Measurements from ENCODE around the gene ANKRD23.

The ANKRD23 gene

GRCh38 chr2:96866986-96867755 is 23.4 kb upstream of the ANKRD23 start:
- TF ChIP-seq CTCF (IDR thresholded peaks at IDR 0.05), result no peak
- Histone ChIP-seq H3K27me3 (peaks cover 98% of the 10 kb centered on the region), H3K9me3 (no peaks in the 10 kb centered on the region), H3K27ac (no peak overlapping the region), H3K4me1 (ENCODE audit: control insufficient read depth in 1 of 2, insufficient read depth in 1 of 2, low read depth in 1 of 2, low read length in 1 of 2) (peaks cover 58 to 70% of the 10 kb centered on the region in 2 experiments), H3K4me3 (ENCODE audit: low read depth in 1 of 2, low read length in 1 of 2) (peak overlapping the region; percentile 43 to 63), H3K36me3 (no peaks in the 10 kb centered on the region)

- H3K4me3 ChIP-seq (ENCODE audit: low read depth in 1 of 2, low read length in 1 of 2), result peak overlapping the region; percentile 43 to 63
- peaks cover 98% of the 10 kb centered on the region for H3K27me3 ChIP-seq
- no peaks in the 10 kb centered on the region for H3K9me3 ChIP-seq
- H3K27ac ChIP-seq, result no peak overlapping the region
- H3K4me1 ChIP-seq (ENCODE audit: control insufficient read depth in 1 of 2, insufficient read depth in 1 of 2, low read depth in 1 of 2, low read length in 1 of 2), result peaks cover 63 to 76% of the 10 kb centered on the region in 2 experiments
- H3K36me3 ChIP-seq, result no peaks in the 10 kb centered on the region
- no peak for TF ChIP-seq CTCF (IDR thresholded peaks at IDR 0.05)
Observed at GRCh38 chr2:96866586-96866985, 22.8 kb upstream of the ANKRD23 start.

GRCh38 chr2:96866149-96866548 is 22.3 kb upstream of the ANKRD23 start:
- TF ChIP-seq CTCF (IDR thresholded peaks at IDR 0.05), result no peak
- Histone ChIP-seq H3K27ac (no peak overlapping the region), H3K4me3 (ENCODE audit: low read depth in 1 of 2, low read length in 1 of 2) (peak overlapping the region; percentile 43 to 63), H3K4me1 (ENCODE audit: control insufficient read depth in 1 of 2, insufficient read depth in 1 of 2, low read depth in 1 of 2, low read length in 1 of 2) (peaks cover 65 to 80% of the 10 kb centered on the region in 2 experiments), H3K36me3 (no peaks in the 10 kb centered on the region), H3K27me3 (peaks cover 98% of the 10 kb centered on the region), H3K9me3 (no peaks in the 10 kb centered on the region)

- H3K4me3 ChIP-seq (ENCODE audit: low read depth in 1 of 2, low read length in 1 of 2), result no peak overlapping the region
- H3K9me3 ChIP-seq, result no peaks in the 10 kb centered on the region
- TF ChIP-seq CTCF (IDR thresholded peaks at IDR 0.05), result no peak
- peaks cover 98% of the 10 kb centered on the region for H3K27me3 ChIP-seq
- H3K27ac ChIP-seq, result no peak overlapping the region
- peaks cover 65 to 79% of the 10 kb centered on the region in 2 experiments for H3K4me1 ChIP-seq (ENCODE audit: control insufficient read depth in 1 of 2, insufficient read depth in 1 of 2, low read depth in 1 of 2, low read length in 1 of 2)
- H3K36me3 ChIP-seq, result no peaks in the 10 kb centered on the region
Observed at GRCh38 chr2:96865654-96866053, 21.8 kb upstream of the ANKRD23 start.

GRCh38 chr2:96864343-96865091 is 20.7 kb upstream of the ANKRD23 start:
- no peaks in the 10 kb centered on the region for H3K9me3 ChIP-seq
- peaks cover 57 to 76% of the 10 kb centered on the region in 2 experiments for H3K4me1 ChIP-seq (ENCODE audit: control insufficient read depth in 1 of 2, insufficient read depth in 1 of 2, low read depth in 1 of 2, low read length in 1 of 2)
- TF ChIP-seq CTCF (IDR thresholded peaks at IDR 0.05), result no peak
- no peak overlapping the region for H3K4me3 ChIP-seq (ENCODE audit: low read depth in 1 of 2, low read length in 1 of 2)
- no peak overlapping the region for H3K27ac ChIP-seq
- peaks cover 98% of the 10 kb centered on the region for H3K27me3 ChIP-seq
- H3K36me3 ChIP-seq, result no peaks in the 10 kb centered on the region
